ENCODE data around the gene MYH2.
"Not testable (repeated sequence)": the region's sequence is repeated elsewhere in the genome, so short reads cannot be mapped to it uniquely, and the experiment has no call there.

Gene MYH2
- 0 reads per million in 4 experiments for total RNA-seq

GRCh38 chr17:10549096-10549842 lies at the start of gene MYH2:
Gene MYH2, minus strand, starts transcription at chr17:10549658. Its CDS starts 1,738 bp downstream, at chr17:10547920.
- DNase-seq, result no peak

DNA sequence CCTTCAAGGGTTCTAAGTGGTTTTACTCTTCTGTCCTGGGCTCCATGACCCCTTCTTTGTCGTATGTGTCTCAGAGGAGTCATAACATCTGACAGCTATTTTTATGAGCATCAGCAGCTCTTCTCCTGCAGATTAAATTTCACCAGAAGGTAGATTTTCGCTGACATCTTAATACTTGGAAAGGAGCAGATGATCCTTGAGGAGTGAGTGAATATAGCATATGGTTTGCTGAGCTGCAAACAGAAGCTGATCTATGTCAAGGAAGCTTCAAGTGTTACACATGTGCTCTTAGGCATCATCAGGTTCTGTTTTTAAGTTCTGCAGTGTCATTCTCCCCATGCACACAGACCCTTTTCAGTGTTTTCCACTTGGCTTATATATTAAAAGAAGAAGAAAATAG lies 49.2 kb upstream of the MYH2 start:
- no peak for DNase-seq

- no peak for DNase-seq
Observed at GRCh38 chr17:10589553-10590145, 40.2 kb upstream of the MYH2 start.

DNA sequence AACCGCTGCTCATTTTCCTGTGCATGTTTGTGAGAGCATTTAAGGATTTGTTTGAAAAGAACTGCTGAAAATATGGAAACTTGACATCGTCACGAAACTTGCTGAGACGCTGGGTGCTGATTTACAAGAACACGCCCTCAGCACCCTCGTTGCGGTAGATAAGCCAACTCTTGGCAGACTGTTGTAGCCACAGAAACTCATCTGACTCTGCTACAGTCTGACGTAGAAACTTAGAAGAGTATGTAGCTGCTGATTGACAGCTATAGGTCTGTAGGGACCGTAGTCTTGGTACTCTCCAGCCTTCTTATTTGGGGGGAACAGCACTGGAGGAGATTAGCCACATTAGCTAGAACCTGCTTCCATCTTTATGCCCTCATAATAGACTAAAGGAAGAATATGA lies 36.1 kb upstream of the MYH2 start:
- no peak for DNase-seq

- no peak for DNase-seq
Observed at GRCh38 chr17:10583834-10584233, 34.4 kb upstream of the MYH2 start.

GRCh38 chr17:10579270-10579669 lies 29.8 kb upstream of the MYH2 start:
- no peak for DNase-seq

GRCh38 chr17:10574324-10574723 lies 24.9 kb upstream of the MYH2 start:
- no peak for DNase-seq

- DNase-seq, result no peak
Observed at GRCh38 chr17:10563991-10564660, 14.7 kb upstream of the MYH2 start.

GRCh38 chr17:10558049-10558448 lies 8.6 kb upstream of the MYH2 start:
- DNase-seq, result no peak

DNA sequence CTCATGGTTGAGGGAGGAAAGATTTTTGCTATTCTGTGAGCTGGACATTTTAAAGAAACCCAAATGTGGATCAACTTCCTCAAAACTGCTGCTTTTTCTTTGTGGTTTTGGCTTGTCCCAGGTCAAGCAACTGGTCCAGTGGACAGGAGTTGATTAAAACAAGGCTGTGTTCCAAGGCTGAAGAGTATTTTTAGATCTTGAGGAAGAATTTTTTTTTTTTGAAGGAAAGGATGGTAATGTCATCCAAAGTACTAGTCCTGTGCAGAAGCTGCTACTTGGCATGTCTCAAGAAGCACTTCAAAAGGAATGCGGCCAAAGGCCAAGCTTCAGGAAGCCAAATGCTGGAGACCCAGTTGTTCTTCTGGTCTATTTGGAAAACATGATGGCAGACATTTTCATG lies 8.0 kb upstream of the MYH2 start:
- DNase-seq, result no peak

GRCh38 chr17:10556301-10557005 lies 7.0 kb upstream of the MYH2 start:
- no peak for DNase-seq

GRCh38 chr17:10550014-10550413 lies 556 bp upstream of the MYH2 start:
- DNase-seq, result no peak

- DNase-seq, result no peak
Observed at GRCh38 chr17:10547351-10547750, 2.1 kb downstream of the MYH2 start.

DNA sequence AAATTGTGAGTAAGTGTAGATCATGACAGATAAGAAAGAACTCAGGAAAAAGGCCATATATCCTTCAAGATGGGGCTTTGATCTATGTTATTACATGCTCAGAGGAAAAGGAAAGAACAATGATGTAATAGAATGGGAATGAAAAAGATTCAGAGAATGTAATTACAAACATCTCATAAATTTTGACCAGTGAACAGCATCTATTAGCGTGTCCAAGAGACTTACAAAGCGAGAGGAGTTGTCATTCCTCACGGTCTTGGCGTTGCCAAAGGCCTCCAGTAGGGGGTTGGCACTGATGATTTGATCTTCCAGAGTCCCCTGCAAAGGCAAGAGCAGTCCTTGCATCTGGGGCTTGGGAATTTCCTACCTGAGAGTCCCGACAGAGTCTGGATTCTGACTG lies 6.0 kb downstream of the MYH2 start:
- not testable (repeated sequence) for DNase-seq

DNA sequence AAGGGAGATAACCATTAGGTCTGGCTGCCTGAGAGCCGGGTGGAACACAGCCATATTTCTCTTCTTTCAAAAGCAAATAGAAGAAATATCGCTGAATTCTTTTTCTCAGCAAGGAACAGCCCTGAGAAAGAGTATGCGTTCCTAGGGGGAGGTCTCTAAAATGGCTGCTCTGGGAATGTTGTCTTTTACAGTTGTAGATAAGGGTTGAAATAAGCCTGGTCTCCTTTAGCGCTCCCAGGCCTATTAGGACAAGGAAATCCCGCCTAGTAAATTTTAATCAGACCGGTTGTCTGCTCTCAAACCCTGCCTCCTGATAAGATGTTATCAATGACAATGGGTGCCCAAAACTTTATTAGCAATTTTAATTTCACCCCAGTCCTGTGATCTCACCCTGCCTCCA lies 8.3 kb downstream of the MYH2 start:
- DNase-seq, result not testable (repeated sequence)

DNA sequence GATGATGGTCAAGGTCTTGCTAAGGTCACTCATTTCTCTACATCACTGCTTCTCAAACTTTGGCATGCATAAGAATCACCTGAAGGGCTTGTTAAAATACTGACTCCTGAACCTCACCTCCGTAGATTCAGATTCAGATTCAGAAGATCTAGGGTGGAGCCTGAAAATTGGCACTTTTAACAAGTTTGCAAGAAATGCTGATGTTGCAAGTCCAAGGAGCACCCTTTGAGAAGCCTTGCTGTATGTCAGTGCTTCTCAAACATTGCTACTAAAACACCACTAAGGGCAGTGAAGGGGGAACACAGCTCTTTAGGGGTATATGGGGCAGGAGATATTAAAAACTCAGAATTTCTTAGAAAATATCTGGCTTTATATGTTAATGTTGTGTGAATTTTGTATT lies 17.4 kb downstream of the MYH2 start:
- no peak for DNase-seq

- no peak for DNase-seq
Observed at GRCh38 chr17:10527419-10527818, 22.0 kb downstream of the MYH2 start.

- no peak for DNase-seq
Observed at GRCh38 chr17:10526517-10526916, 22.9 kb downstream of the MYH2 start.

DNA sequence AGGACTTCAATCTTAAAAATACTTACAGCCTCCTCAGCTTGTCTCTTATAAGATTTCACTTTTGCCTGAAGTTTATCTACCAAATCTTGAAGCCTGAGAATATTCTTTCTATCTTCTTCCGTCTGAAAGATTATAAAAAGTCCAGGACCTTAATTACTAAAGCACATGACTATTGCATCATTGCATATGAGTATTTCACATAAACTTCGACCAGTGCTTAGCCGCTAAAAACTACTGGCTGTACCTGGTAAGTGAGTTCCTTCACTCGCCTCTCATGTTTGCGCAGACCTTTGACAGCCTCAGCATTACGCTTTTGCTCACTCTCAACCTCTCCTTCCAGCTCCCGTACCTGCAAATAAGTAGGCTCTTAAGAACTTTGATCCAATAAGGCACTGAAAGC lies 26.4 kb downstream of the MYH2 start:
- no peak for DNase-seq

- DNase-seq, result no peak
Observed at GRCh38 chr17:10521949-10522348, 27.5 kb downstream of the MYH2 start.

DNA sequence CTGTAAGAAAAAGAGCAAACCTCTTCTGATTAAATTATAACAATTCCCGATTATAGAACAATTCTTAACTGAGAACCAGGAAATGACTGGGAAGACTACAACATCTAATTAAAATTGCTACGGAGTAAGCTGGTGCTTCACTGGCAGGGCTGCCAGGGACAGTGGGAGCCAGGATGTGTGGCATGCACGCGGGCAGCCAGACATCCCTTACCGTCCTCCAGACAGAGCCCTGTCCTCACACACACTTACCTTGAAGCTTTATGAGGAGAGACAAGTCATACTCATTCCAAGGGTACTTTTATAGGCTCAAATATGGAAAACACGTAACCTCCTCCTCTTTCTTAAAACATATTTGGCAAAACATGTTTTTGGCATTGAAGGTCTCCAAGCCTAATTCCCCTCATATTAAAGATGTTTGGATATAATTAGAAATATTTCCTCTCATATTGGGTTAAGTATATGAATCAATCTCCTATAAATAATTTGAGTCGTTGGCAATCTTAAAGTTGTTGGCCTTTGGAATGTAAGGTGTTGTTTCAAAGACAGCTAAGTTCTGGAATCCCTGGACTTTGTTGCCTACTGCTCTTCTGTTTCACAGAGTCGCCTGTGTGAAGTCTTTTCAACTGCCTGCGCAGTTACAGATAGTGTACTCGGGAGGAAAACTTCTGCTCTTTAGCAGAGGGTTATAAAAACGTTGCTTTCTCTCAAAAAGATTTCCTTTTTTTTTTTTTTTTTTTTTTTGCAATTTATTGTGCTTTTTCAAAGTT lies 31.0 kb downstream of the MYH2 start, which contains the start of gene MYH1:
TSS of gene MYH1 (minus strand) at position 272 of the 767 bp plus-strand sequence. CDS start 1,900 bp downstream, outside the sequence.
- DNase-seq, result no peak

- no peak for DNase-seq
Observed at GRCh38 chr17:10516638-10517037, 32.8 kb downstream of the MYH2 start.
